ENCODE results near the gene CMSS1.

The CMSS1 gene

DNA sequence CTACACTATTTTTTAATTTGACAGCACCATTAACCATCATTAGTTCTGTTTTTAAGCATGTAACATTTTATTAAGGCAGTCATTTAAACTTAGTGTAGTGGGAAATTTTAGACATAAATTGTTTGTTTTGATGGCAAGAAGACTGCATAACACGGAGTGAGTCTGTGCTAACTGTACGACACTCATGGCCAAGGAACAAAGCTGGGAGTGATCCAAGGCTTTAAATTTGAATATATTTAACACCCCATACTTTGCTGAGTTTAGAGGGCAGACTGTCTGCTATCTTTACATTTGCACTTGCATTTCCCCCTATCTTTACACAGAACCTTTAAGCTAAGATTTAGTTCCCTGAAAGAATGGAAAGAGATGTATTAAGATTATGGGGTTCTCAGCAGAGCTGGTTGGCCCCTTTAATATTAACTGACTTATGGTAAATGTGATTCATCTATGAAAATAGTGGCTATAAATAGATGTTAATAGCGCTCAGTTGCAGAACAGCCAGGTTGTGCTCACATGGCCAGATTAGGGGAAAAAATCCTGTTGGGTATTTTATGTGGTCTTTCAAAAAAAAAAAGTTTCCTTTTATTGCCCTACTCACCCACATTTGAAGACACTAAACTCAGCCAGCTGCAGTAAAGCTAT, 120.7 kb downstream of the CMSS1 start:
- DNase-seq, result no peak

DNA sequence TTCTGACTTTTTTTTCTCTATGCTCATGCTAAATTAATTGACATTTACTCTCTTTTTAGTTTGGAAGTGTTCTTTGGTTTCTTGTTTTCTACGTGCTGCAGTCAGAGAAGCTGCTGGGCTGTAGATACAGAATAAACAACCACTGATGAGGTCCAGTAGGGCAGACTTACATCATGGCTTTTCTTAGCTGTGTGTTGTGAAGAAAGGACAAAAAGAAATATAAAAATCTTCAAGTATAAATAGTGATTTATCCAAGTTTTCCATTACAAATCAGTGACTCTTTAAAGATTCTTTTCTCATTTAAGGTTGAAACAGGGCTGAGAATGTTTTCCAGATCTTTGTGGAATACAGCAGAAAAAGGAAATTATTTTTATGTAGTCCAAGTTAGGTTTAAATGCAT, 122.2 kb downstream of the CMSS1 start:
- DNase-seq, result no peak

DNA sequence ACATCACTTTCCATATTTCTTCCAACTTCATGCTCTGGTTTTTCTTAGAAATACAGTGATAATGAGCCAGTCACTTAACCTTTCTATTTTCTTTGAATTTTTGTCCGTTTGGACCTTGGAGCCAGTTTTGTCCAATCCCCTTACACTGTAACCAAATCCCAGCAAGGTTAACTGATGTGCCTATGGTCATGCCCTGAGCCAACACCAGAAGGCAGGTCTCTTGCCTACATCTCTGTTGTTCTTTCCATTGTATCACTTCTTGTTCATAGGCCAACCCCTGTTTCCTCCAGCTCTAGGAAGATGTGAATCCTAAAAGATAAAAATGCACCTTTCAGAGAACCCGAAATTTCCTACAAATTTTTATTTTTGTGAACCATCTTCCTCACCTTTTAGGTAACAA, 122.7 kb downstream of the CMSS1 start:
- DNase-seq, result no peak

DNA sequence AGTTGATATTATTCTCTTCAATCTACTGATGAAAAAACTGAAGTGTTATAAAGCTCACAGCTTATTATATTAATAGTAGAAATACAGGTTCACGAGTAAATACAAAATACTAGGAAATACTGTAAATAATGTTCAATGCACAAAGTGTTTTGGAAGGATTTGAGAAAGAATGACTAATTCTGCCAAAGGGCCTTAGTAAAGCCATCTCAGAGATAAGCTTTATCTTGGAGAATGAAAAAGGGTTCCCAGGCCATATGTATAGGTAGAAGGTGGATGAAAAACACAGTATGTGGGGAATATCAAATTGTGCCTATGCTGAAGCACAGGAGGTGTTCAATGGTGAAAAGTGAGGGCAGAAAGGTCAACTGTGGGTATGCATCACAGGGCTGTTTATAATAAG, 123.5 kb downstream of the CMSS1 start:
- DNase-seq, result no peak

DNA sequence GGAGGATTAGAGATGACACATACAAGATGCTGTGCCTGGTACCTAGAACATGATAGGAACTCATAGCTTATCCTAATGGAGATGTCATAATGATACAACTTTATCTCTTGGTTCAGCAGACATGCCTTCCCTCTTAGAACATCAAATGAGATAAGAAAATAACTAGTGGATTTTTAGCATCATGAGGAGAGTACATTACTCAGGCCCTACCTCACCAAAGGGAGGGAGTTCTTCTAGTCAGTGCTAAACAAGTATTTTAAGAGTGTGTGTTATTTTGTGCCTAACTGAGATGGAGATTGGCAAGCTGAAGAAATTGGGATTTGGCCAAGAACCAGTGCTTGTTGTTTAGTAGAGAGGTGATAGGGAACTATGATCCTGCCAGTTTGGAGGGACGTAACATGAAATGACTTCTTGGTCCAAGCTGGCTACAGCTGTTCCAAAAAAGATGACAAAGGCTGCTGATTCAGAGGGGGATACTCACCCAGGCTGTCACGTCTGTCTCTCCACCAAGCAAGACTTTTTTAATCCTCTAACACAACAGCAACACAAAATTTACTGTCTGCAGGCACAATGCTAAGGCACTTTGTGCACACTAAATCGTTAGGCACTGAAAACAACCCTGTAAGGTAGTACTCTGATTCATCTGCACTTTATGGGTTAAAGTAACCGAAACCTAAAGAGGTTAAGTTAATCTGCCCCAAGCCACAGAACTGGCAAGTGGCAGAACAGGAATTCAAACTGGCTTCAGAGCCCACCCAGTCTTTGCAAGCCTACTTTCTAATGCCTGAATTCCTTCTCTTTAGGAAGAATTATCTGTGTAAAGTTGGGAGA, 126.5 kb downstream of the CMSS1 start:
- DNase-seq, result no peak

DNA sequence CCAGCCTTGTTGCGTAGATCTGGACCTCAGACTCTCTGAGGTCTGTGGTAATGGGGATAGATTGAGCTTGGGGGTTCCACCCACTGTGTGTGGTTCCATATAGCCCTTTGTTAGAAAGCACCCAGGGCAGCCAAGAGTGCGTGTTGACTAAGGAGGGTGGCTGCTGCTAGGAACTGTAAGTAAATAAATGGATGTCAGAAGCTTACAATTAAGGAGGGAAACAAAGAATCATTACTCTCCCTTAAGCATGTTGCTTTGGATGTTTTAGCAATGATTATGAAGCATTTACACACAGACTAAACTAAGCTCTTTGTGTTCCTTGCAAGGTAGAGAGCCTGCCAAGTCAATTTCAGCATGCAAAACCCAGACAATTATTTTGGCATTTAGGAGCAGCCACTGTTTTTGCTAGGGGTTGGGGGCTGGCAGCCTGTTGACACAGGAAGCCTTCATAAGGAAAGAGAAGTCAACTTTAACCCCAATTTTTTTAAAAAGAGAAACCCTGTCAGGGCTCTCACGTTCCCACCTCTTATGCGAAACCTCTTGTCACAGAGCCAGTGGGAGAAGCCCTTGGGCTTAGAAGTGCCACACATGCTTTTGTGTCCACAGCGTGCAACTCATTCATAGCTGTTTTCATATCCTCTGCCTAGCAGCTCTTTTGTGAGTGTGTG, 127.8 kb downstream of the CMSS1 start:
- DNase-seq, result no peak

DNA sequence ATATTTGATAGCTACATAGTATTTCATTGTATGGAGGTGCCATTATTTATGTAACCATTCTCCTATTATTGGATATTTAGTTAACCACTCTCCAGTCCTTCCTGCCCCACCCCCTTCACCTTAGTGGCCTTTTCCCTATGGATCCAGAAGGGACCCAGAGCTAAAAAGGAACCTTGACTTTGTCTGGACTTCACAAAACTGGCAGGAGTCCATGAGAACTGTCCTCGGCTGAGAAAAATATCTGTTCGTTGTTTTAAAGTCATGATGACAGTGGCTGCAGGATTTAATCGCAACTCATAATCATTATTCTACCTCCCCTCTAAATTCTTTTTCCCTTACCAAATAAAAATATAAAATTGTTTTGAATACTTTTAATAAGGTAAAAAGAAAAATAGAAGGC, 129.7 kb downstream of the CMSS1 start:
- DNase-seq, result no peak

DNA sequence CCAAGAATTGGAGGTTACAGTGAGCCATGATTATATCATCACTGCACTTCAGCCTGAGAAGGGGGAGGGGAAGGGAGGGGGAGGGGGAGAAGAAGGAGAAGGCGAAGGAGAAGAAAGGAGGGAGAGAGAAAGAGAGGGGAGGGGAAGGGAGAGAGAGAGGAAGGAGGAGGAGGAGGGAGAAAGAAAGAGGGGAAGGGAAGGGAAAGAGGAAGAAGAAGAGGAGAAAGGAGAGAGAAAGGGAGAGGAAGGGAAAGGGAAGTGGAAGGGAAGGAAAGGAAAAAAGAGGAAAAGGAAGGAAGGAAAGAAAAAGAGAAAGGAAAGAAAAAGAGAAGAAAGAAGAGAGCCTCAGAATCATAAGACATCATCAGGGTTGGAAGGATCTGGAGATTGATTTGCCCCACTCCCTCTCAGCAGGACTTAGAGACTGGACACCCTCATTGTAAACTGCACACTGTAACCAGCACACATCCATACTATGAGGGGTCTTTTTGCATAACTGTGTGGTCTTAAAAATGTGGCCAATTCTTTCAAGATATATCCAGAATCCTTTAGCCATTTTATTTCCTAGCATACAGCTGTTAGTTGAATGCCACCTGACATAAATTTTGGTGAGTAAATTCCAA, 130.9 kb downstream of the CMSS1 start:
- DNase-seq, result no peak

DNA sequence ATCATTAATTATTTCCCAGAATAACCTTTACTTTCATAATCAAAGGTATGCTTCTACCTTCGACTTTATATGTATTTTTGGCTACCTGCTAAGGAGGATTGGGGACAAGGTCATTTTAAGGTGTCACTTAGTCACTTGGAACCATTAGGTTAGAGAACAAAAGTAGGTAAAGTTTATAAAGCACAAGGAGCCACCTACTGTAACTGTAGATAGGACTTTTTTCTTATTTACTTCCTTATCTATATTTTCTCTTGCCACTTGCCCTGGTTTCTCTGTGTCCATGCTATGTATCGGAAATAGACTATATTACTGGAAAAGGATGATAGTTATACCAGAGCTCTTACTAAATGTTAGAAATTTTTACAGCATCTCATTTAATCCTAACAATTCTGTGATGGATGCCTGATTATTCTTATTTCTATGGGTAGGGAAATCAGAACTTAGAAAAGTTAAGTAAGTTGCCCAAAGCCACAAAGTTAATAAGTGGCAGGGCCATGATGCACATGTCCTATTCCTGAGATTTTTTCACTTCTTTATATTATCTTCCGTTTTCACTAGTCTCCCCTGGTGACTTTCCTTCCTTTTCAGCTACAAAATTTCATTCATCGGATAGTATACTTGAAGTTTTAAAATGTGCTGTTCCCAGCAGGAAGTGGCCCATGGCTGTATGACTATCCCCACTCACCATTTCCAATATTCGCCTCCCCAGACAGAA, 132.5 kb downstream of the CMSS1 start:
- no peak for DNase-seq

DNA sequence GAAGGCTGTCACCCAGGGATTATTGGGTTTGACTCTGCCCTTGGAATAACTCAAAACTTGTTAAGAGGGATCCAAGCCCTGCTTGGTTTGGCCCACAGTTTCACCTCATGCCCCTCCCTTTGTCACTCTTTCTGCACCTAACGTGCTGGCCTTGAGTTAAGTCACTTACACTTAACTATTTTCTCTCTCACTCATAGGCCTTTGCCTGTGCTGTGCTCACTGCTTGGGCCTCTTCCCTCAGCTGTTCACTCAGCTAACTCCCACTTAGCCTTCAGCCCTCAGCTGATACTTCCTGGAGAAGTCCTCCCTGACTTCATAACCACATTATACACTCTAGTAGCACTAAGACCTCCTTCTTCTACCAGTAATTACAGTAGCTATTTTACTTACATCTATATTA, 133.3 kb downstream of the CMSS1 start:
- no peak for DNase-seq

DNA sequence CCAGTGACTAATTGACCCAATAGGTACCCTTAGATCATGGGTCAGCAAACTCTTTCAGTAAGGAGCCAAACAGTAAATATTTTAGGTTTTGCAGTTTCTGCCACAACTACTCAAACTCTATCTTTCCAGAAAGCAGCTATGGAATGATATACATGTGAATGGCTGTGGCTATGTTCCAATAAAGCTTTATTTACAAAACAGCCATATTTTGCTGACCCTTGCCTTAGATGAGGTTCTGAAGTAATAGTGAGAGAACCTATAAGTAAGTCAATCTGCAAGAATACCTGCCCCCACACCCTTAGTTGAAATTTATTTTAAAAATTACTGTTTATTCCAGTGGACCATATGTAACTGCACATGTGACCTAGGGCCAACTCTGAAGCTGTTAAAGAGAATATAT, 134.0 kb downstream of the CMSS1 start:
- no peak for DNase-seq

DNA sequence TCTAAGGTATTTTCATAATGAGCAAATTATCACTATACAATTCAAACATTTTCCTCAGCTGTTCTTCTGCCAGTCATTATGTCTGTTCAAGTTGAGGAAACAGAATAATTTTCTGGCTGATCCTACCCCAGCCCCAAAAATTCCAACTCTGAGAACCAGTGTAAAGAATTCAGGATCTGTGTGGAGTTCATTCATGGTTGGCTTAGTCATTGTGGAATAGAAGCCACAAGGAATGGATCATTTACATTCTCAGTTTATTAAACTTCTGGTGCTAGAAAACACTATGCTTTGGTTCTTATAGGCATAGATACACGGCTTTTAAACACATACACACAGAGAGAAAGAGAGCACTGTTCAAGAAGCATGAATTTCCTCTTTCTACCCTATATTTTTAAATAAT, 134.6 kb downstream of the CMSS1 start:
- no peak for DNase-seq

DNA sequence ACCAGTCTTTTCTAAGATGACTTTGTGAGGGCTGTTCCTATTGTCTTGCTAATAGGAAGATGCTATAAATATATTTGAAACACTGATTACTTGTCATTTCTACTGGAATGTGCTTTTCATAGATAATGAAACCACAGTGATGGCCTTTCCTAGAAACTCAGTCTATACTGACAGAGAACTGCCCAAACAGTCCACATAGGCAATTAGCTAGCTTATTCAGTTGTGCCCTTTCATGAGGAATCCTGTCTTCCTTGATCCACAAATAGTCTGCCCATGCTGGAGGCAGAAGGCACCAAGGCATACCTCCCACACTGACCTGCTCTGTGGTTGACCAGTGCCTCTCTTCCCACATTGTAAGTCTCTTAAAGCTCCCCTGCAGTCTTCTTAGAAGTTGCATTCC, 135.9 kb downstream of the CMSS1 start:
- DNase-seq, result no peak

DNA sequence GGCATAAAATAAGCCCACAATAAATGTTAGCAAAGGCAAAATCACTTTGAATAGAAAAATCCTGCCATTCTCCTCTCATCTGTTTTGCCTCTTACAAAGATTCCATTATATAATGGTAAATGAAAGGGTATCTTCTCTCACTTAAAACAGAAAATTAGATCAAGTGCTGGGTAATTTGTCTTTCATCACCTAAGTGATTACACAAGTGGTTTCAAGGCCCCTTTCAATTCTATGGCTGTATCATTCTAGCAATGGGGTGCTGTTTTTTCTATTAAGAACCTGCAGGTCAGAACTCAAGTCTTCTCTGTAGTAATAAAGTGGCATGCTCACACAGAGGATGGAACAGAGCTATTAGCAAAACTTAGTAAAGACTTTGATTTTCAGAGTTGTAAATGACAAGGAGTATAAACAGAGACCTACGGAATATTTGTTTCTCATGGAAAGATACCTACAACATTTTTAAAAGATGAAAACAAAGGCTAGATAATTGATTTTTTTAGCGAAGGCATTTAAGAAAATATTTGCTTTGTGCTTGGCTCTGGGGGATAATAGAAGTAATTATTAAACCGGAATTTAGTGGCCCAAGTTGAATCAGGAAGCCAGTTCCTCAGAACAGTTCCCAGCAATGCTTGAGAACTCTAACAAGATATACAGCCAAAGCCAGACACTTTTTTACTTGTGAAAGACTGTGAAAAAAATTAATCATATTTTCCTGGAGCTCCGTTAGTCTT, 137.4 kb downstream of the CMSS1 start:
- no peak for DNase-seq

DNA sequence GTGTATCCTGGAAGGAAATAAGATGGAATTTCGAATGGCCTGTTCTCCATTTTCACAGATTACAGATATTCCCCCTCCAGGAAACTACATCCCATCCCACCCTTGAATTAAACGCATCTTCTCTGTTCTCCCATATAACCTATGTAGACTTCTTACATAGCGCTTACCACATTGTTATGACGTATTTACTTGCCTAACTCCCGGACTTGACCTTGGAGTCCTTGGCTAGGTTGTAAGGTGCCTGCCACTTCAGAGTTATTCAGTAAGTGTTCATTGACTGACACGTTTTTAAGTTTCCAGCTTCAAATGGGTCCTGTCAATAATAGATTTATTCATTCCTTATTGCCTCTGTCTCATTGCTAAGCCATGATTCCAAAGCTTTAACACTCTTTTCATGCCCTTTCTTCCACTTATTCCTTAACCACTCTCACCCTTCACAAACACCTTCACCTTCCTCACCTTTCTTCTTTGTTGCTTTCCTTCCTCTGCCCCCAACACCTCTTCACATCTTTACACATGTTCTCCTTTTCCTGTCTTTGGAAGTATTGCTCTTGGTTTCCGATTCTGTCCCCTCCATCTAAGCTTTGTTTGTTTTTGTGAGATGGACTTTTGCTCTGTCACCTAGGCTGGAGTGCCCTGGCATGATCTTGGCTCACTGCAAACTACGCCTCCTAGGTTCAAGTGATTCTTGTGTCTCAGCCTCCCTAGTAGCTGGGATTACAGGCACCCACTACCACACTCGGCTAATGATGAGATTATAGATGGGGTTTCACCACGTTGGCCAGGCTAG, 138.3 kb downstream of the CMSS1 start:
- DNase-seq, result no peak

DNA sequence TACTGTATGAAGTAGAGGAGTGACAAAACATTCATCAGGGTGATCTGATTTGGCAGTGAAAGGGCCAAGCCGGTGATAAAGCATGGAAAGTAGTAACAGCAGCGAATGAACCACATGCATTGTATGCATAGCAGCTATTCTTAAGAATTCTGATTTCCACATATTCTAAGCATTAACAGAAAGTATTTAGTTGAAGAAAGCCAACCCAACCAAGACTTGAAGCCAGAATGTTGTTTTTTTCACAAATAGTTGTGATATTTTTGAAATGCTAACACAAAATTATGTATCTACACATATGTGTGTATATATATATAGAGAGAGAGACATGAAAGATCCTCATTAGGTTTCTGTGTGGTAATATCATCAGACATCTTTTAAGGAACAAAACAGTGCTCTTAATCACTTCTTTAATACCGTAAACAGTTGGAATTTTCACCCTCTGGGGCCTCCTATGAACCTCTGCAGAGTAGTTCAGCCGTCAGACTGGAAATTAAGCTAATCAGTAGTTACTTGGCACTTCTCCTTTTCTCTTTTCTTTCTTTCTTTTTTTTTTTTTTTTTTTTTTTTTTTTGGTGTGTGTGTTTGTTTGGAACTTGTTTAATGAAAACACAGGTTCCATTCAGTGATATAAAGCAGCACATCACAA, 139.6 kb downstream of the CMSS1 start:
- DNase-seq, result no peak

DNA sequence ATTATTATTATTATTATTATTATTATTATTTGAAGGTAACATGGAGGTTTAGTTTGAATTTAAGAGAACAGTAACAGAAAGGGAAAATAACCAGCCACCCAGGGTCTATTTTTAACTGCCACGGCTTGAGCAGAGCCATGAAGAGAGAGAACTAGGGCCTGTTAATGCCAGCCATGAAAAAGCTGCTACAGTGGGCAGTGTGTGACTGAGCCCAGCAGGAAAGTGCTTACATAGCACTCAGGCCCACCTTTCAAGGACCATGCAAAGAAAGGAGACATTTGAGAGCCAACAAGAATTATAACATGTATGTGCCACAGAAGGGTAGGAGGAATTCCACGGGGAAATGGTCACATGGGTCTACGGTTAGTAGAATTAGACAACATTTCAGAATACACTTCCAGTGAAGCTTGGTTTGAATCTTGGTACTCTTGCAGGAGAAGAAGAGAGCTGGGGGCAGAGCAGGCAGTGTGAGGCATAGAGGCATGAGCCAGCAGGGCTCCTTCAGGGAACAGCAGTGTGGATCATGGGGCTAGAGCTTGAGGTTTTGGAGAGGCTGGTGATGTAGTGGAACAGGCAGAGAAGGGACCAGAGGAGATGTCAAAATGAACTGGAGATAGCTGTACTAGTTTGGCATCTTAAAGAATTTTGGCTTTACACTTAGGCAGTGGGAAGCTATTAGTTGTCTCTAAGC, 140.7 kb downstream of the CMSS1 start:
- no peak for DNase-seq

DNA sequence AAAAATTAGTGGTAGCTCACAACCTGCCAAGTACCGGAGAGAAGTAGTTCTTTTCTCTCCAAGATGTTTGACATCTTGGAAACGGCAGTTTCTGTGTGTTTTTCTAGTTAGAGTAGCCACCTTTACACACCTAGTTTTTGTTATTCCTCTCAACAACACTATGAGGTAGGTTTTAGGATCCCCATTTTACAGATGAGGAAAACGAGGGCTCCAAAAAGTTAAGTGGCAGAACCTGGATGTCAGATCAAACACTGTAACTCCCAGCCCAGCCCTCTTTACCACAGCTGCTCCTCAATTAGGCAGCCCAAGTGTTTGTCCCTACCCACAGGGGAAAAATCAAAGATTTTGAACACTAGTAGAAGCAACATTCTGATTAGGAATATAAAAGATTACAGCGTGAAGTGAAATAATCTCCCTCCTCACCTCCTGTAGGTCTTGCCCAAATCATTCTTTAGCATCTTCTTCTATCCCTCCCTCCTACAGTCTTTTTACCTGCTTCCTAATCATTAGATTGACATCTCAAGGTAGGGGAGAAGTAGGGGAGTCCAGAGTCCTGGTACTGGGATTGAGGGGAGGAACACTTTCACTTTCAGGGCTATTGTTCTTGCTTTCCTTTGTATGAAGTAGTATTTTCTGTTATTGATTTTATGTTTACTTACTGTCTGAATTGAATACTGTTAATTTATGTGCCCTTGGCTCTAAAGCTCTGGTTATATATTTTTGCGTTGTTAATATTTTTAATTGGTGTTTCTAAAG, 142.6 kb downstream of the CMSS1 start:
- DNase-seq, result no peak

DNA sequence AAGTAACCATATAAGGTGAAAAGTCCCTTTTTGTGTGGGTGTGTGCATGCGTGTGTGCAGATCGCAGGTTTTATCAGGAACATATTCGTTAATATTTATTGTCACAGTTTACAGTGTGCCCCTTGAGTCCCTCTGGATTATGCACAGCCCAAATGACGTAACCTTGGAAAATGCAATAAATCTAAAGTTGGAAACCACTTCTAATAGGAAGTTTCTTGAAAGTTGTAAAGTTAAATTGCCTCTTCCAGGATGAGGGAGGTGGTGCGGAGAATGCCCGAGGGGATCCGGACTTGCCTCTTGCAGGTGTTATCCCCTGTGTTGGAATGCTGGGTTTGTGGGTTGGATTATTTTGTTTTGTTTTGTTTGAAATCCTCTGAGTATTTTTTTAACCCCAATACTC, 143.3 kb downstream of the CMSS1 start:
- no peak for DNase-seq
